Activated naive CD4-positive, alpha-beta T cell (primary cell): ENCODE data around the gene CEP72.

ENCODE experiments used
- DNase-seq, 4 experiments: peaks; one replicate each; lab custom pipeline; 2025; lab: John Stamatoyannopoulos, UW

The CEP72 gene

GRCh38 chr5:639253-639530, 27.1 kb downstream of the CEP72 start:
- DNase-seq: no peak

- DNase-seq: no peak
Measured at GRCh38 chr5:639584-640213, 27.6 kb downstream of the CEP72 start.

GRCh38 chr5:640461-641330, 28.6 kb downstream of the CEP72 start:
- DNase-seq: no peak

DNA sequence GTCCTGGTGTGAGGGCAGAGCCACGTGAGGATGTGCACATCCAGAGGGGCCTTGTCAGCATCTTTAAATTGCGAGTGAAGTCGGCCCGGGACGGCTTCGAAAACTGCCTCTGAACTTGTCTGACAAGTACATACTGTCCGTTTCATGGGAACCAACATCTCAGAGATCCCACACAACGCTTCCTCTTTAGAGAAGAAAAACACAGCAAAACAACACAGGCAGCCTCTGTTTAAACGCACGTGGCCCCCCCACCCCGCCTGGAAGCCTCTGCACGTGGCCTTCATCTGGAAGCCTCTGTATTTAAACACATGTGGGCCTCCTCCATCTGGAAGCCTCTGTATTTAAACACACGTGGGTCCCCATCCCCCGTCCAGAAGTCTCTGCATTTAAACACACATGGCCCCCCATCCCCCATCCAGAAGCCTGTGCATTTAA, 29.2 kb downstream of the CEP72 start:
- no peak for DNase-seq

GRCh38 chr5:642481-642880, 30.3 kb downstream of the CEP72 start:
- DNase-seq: no peak

DNA sequence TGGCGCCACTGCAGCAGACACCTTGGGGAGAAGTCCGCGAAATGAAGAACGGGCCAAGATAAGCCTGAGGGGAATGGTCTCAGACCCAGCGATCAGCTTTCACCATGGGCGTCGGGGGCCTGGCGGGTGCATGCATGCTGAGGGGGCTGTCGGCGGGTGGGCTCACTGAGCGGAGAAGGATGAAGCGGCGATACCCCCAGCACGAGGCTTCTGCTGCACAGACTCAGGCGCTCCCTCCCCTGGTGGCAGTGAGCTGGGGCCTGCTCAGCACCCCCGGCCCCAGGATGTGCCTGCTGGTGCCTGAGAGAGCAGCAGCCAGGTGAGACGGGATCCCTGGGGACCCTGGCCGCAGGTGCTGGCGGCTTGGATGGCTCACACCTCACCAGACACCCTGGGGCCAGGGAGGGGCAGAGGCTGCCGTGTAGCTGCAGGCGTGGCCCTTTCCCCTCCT, 31.2 kb downstream of the CEP72 start:
- DNase-seq: no peak

DNA sequence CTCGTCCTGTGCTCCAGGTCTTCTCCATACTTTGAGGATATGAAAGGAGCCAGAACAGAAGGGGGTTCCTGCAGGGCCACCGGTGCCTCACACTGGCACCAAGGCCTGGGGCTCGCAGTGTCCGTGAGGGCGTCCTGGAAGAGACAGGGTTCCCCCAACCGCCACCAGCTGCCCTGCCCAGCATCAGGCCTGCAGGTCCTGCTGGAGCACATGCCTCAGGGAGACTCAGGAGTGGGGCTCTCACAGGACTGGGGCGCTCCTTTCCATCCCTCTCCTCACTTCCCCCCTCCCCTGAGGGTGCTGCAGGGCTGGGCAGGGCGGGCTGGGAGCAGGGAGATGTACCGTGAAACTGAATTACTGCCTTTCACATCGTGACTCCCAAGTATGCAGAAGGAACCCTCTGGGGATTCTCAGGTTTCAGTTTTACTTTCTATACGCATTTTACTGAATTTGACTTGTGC, 31.7 kb downstream of the CEP72 start:
- no peak for DNase-seq

DNA sequence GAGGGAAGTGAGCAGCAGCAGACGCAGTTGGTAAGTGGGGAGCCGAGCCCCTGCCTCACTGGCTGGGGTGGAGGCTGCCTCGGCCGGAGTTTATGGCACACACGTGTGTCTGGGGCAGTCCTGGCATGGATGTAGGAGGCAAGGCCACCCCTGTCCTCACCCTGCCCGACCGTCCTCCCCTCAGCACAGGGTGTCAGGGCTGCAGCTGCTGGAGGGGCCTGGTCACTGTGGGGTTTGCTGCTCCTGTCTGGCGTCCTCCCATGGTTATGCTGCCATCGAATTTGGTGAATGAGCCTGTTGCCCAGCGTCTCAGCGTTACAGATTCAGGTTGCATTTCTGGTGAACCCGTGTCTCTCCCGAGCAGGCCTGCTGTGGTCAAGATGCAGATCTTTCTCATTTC, 32.4 kb downstream of the CEP72 start:
- no peak for DNase-seq

GRCh38 chr5:644971-645370, 32.8 kb downstream of the CEP72 start:
- DNase-seq: no peak

GRCh38 chr5:645421-645820, 33.3 kb downstream of the CEP72 start:
- DNase-seq: no peak

- no peak for DNase-seq
Measured at GRCh38 chr5:646396-647201, 34.5 kb downstream of the CEP72 start.

GRCh38 chr5:647311-647710, 35.2 kb downstream of the CEP72 start:
- no peak for DNase-seq

DNA sequence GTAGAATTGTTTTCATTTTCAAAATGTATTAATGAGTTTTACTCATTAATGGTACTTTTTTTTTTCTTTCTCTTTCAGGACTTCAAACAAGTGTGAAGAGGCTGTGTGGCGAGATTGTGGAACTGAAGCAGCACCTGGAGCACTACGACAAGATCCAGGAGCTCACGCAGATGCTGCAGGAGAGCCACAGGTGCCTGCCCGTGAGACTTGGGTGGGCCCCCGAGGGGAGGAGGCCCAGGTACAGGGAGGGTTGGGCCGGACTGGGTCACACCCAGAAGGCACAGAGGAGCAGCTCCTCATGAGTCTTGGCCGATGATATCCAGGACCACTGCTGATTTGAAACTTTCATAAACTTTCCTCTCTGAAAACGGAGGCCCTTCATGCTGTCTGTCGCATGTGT, 35.6 kb downstream of the CEP72 start:
- no peak for DNase-seq

DNA sequence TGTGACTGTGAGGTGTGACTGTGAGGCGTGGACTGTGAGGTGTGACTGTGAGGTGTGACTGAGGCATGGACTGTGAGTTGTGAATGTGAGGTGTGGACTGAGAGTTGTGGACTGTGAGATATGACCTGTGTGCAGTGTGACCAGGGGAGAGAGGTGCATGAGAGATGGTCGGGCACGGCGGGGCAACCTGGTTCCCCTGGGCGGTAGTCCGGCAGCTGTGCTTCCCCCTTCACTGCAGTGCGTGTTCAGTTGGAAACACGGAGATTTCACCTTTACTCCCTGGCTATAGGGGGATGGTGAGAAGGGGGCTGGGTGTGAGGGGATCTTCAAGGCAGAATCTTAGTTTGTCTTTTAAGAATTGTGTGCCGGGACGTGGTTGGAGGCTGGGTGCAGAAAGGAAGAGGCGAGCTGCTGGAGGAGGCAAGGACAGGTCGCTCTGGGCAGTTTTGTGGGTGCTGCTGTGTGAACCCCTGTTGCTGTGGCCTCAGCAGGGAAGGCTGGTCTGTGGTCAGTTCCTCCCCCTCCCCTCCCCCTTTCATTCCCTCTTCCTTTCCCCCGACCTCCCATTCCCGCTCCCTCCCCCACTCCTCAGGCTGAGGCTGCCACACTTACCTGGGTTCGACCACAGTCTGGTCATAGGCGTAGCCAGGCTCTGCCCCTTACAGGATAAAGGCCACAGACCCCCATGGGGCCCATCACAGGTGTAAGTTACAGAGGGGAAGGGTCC, 39.3 kb downstream of the CEP72 start:
- DNase-seq: no peak

- DNase-seq: no peak
Measured at GRCh38 chr5:652023-652515, 39.9 kb downstream of the CEP72 start.

DNA sequence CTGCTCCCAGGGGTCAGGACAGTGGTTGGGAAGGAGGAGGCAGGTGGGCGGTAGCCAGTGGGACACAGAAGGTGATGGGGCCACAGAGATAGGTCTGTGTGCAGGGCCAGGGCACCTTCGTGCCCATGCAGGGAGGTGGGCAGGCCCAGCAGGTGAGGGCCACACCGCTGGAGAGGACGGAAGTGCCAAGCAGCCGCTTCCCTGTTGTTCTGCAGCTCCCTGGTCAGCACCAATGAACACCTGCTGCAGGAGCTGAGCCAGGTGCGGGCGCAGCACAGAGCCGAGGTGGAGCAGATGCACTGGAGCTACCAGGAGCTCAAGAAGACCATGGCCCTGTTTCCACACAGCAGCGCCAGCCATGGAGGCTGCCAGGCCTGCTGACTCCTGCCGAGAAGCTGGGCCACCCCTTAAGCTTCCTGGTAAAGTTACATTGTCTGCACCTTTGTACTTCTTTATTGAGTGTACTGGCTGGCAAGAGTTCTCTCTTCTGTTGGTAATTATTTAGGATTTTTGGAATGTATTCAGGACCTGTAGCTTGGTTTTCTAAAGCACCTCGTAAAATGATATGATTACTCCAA, 40.7 kb downstream of the CEP72 start:
- DNase-seq: no peak

GRCh38 chr5:654071-654778, 42.1 kb downstream of the CEP72 start:
- no peak for DNase-seq

DNA sequence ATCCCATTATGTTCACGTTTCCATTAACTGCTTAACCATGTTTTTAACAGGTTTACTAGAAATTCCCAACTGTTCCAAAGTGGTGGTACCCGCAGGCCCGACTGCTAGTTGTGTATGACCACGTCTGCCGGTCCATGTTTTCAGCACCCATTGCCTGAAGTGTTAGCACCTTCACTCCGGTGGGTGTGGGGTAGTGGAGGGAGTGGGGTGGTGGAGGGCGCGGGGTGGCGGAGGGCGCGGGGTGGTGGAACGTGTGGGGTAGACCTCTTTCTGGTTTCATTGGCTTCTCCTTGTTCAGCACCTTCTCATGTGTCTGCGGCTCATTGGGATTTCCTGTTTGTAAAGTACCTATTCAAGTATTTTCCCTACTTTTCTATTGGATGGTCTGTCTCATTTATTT, 43.3 kb downstream of the CEP72 start:
- DNase-seq: no peak

DNA sequence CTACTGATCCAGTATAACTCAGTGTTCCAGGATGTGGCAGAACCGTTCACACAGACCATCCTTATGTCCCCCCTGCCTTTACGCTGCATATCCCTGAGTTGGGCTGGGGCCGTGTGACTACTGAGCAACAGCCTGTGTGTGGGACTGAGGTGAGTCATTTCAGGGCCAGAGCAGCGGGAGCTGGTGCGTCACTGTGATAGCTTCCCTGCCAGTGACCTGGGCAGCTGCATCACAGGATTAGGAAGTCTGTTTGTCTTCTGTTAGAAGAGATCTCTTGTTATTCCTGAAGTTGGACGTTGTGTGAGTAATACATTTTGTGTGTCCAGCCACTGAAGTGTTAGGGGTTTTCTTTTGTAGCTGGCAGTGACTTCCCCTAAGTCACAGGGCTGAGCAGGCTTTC, 45.4 kb downstream of the CEP72 start:
- no peak for DNase-seq

DNA sequence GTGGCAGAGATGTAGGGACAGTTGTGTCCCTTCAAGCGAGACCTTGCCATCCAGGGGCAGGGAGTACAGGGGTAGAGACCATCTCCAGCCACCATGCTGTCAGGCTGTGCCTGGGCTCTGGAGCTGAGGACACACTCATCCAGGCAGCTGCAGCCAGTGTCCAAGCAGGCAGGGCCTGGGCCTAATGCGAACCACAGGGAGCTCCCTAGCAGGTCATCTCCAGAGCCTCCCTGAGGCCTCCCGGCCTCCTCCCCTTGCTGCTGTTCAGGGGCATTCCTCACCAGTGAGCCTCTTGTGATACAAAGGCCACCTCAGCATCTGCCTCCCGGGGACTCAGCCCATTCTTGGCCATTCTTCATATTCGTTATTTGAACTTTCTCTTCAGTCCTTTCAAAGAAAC, 46.0 kb downstream of the CEP72 start:
- DNase-seq: no peak
